Glomerular endothelial cell (primary cell): ENCODE measurements around the gene ANAPC15. TPM values are rescaled to one million over a fixed set of nuclear protein-coding genes. Genes with fewer than 3 reads are reported as not detected.
"Not testable (repeated sequence)": the region's sequence is repeated elsewhere in the genome, so short reads cannot be mapped to it uniquely, and the experiment has no call there.

ENCODE experiments used
- DNase-seq: peaks from one replicate; pipeline ENCODE4 v3.0.0-alpha.2; 2011; ENCODE audit warnings: low read depth, low spot score; ENCODE audit errors: extremely low read depth
- total RNA-seq: library from RNA; depleted of rRNA; stranded (reverse); fragments of >200 nt; gene quantifications from 2 replicates; pipeline ENCODE4 v1.2.3, GENCODE V29; 2015

The ANAPC15 gene
- 27.0 and 28.8 TPM in 2 replicates for total RNA-seq

DNA sequence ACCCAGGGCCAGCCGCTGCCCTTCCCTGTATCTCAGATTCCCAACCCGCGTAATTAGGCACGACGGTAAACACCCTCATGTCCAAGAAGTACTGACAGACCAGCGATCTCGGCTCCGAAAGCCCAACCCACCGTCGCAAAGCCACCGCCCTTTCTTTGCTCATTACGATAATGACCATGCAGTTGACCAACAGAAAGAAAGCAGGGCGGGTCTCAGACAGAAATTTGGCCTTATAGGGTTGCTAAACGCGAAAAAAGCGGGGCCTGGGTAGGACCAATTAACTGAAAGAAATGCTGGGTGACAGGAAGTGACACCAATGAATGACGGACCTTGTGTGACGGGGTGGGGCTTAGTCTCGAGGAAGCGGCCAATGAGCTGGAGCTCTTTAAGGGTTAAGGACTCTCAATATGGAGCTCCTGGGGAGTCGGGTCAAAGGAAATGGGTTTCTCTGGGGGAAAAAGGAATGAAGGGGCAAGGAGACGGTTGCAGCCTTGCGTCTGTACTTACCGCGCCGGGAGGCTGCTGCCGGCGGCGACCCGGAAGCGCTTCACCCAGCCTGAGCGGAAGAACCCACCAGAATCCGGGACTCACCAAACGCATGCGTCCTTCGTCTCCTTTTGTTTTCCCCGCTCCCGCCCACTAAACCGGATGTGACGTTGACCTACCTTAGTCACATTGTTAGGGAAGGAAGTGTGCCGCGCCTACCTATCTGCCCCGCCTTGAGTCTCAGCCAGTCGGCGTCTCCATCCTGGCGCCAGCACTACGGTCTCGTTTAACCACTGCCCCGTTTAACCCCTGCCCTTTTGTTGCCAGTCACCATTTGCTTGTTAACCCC, at the start of gene ANAPC15:
ANAPC15 (minus strand) TSS at position 553 of the 835 bp plus-strand sequence. CDS start 1,419 bp downstream, outside the sequence.
- peak; percentile 100 for DNase-seq

DNA sequence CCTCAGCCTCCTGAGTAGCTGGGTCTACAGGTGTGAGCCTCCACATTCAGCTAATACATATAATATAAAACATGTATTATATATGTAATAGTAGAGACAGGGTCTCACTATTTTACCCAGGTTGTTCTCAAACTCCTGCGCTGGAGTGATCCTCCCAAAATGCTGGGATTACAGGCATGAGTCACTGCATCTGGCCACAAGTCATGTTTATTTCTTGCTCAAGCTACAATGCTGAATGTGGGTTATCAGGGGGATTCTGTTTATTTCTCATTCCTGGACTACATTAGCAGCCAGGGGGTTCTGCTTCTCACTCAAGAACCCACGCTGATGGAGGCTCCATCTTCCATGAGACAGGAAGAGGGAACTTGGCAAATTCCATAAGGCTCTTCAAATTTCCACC, 47.8 kb upstream of the ANAPC15 start:
- no peak for DNase-seq

DNA sequence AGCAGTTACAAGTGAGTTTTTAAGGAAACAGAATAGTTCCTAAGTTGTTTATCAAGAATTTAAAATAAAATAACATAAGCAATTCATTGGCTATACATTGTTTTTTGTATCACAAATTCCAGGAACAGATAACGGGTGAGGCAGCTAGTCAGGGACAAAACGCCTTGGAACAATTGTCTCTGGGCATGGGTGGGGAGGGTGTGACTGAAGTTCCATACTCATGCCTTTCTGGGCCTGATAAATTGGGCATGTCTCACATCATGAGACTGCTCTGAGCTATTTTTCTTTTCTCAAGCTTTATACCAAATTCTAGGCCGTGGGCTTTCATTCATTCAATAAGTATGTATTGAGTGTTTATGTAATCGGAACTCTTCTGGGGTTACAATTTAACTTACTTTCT, 44.6 kb upstream of the ANAPC15 start:
- DNase-seq: no peak

DNA sequence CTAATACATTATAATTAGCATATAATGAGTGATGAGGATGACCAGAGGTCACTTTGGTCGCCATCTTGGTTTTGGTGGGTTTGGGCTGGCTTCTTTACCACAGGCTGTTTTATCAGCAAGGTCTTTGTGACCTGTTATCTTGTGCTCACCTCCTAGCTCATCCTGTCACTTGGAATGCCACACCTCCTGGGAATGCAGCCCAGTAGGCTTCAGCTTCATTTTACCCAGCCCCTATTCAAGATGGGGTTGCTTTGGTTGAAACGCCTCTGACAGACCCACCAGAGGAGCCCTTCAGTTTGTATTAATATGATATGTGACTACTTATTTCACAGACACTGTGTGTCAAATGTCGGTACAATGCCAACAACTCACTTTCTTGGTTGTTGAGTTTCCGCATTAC, 43.3 kb upstream of the ANAPC15 start:
- DNase-seq: no peak

- no peak for DNase-seq
Observed at GRCh38 chr11:72154816-72155215, 42.3 kb upstream of the ANAPC15 start.

- DNase-seq: not testable (repeated sequence)
Observed at GRCh38 chr11:72153874-72154273, 41.4 kb upstream of the ANAPC15 start.

DNA sequence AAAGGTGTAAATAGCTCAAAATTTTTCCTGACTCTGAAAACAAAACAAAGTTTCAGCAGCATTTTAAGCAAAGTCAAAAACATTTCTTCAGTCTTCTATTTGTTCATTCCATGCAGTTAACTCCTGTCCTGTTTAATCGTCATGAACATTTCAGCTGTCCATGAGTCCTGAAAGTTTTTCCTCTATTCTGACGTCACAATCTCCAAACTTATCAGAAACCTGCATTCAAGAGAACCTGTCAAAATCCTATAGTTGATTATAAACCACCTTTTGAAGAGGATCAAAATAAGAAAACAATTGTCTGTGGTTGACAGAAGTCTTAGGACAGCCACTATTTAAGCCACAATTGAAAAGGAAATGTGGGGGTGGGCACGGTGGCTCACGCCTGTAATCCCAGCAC, 38.4 kb upstream of the ANAPC15 start:
- DNase-seq: no peak

DNA sequence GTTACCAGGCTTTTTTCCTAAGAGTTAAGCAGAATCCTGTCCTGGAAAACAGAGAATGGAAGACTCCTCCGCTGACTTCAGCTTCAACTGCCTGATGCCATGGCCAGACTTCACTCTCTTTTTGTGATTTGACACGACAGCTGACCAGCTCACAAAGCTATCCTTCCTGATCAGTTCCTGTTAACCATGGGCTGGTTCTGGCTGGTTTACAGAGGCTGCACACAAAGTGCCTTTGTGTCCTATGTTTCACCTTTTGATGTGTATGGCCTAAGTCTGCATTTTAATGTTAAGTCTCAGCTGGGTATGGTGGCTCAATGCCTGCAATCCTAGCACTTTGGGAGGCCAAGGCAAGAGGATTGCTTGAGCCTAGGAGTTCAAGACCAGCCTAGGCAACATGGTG, 34.1 kb upstream of the ANAPC15 start:
- DNase-seq: no peak

GRCh38 chr11:72144807-72145565, 32.5 kb upstream of the ANAPC15 start:
- no peak for DNase-seq

- not testable (repeated sequence) for DNase-seq
Observed at GRCh38 chr11:72142543-72142942, 30.0 kb upstream of the ANAPC15 start.

DNA sequence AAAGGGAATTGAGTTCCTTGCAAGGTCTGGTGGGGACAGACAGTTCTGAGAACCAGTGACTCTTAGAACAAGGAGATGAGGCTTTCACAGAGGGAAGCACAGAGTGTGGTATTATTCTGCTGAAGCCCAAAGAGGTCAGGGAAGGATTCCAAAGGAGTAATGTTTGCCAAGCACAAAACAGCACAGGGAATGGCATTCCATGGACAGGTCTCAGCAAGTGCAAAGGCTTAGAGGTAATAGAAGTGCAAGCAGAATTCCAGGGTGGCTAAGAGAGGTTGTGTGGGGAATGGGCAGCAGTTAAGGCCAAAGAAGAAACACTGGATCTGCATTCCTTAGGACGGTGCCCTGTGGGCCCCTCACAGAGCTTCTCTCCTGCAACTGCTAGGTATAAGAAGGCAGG, 29.6 kb upstream of the ANAPC15 start:
- not testable (repeated sequence) for DNase-seq

DNA sequence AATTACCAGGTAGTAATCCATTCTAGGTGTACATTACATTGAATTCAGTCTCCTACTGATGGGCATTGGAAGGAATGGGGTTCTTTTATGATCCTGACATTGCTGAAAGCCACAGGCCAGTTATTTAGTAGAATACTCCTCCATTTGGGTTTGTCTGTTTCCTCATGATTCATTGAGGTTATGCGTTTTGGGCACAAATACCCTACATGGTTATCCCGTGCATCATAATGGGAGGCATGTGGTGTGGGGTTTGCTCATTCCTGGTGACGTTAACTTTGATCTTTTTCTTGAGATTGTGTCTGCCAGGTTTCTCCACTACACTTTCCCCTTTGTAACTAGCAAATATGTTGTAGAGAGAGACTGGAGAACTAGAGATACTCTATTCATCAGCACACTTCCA, 28.6 kb upstream of the ANAPC15 start:
- DNase-seq: no peak

DNA sequence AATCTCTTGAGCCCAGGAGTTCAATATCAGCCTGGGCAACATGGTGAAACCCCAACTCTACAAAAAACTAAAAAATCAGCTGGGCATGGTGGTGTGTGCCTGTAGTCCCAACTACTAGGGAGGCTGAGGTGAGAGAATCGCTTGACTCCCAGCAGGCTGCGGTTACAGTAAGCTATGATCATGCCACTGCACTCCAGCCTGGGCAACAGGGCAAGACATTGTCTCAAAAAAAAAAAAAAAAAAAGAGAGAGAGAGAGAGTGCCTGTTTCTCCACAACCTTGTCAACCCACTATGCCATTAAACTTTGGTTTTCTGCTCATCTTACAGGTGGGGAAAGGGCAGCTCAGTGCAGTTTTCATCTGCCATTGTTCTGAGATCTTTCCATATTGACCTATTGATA, 28.2 kb upstream of the ANAPC15 start:
- DNase-seq: no peak

DNA sequence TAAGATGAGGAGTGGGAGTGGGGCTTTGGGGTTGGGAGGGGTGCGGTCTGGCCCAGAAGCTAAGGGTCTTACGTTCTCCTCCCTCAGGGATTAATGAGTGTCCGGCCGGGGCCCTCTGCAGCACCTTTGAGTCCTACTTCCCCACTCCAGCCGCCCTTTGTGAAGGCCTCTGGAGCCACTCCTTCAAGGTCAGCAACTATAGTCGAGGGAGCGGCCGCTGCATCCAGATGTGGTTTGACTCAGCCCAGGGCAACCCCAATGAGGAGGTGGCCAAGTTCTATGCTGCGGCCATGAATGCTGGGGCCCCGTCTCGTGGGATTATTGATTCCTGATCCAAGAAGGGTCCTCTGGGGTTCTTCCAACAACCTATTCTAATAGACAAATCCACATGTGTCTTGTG, 27.0 kb upstream of the ANAPC15 start:
- DNase-seq: no peak

- no peak for DNase-seq
Observed at GRCh38 chr11:72138821-72139390, 26.4 kb upstream of the ANAPC15 start.

- no peak for DNase-seq
Observed at GRCh38 chr11:72136684-72137262, 24.3 kb upstream of the ANAPC15 start.

- no peak for DNase-seq
Observed at GRCh38 chr11:72135891-72136683, 23.6 kb upstream of the ANAPC15 start.

DNA sequence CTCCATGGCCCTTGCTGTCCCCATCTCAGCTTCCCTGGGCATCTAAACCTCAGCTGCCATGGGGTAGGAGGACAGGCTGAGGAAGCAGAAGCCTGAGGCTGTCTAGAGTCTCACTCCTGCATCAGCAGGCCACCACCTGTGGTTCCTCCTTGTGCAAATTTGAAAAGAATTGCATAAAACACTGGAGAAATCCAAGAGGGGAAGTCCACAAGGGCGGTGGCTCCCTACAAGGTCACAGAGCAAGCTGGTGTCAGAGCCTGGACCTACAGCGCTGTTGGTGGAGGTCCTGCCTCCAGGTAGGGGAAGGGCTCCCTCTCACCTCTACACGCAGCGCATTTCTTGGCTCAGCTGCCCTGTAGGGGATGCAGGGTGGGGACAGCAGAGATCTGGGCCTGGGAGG, 23.0 kb upstream of the ANAPC15 start, which contains the start of gene FOLR3:
FOLR3 (plus strand) TSS at position 253 of the 400 bp plus-strand sequence. CDS start 228 bp downstream, outside the sequence.
- DNase-seq: not testable (repeated sequence)

- DNase-seq: no peak
Observed at GRCh38 chr11:72132646-72133045, 20.2 kb upstream of the ANAPC15 start.

GRCh38 chr11:72129381-72129780, 16.9 kb upstream of the ANAPC15 start:
- DNase-seq: no peak
